Astrocyte of the cerebellum (primary cell): ENCODE measurements around the gene TAB3.
A peak's percentile ranks its signal among the peaks of the same experiment; 100 is the strongest.

Experiments used
- DNase-seq: peaks from one replicate; pipeline ENCODE4 v3.0.0-alpha.2; 2011; ENCODE audit warnings: low read depth
- H3K4me3 ChIP-seq: 2 replicates; pipeline ENCODE4 v1.5.1; 2011; ENCODE audit warnings: mild to moderate bottlenecking, low read depth, low read length, moderate library complexity
- in situ Hi-C: cut with HindIII; loops from 2 replicates; pipeline ENCODE4 v1.10.0; 2017; ENCODE audit warnings: low sequenced_read_pairs
- TF ChIP-seq, protein P1 (sequence below): IDR thresholded peaks from 2 replicates; pipeline ENCODE4 v1.5.1; 2012; ENCODE audit warnings: low read length, low read depth, moderate library complexity, mild to moderate bottlenecking; ENCODE audit errors: missing control alignments

Gene TAB3

DNA sequence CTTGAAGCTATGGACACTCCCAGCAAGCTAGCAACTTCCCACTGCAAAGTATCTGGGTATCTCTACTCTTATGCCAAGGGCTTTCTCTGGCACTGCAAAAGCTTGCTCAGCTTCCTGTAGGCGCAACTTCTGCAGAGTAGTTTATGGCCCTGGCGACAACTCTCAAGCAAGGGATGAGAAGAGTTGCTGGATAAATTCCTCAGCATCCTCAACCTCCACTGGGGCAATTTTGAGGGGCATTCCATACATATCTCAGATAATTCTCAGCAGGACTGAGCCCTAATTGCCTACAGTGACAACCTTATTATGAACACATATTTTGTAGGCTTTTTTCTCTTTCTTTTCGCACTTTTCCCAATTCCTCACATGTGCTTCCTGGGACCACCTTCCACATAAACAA lies 31.2 kb upstream of the TAB3 start:
- no peak overlapping the region for H3K4me3 ChIP-seq
- DNase-seq: no peak
- in situ Hi-C loops: no loop called here
- TF ChIP-seq, protein P1, sequence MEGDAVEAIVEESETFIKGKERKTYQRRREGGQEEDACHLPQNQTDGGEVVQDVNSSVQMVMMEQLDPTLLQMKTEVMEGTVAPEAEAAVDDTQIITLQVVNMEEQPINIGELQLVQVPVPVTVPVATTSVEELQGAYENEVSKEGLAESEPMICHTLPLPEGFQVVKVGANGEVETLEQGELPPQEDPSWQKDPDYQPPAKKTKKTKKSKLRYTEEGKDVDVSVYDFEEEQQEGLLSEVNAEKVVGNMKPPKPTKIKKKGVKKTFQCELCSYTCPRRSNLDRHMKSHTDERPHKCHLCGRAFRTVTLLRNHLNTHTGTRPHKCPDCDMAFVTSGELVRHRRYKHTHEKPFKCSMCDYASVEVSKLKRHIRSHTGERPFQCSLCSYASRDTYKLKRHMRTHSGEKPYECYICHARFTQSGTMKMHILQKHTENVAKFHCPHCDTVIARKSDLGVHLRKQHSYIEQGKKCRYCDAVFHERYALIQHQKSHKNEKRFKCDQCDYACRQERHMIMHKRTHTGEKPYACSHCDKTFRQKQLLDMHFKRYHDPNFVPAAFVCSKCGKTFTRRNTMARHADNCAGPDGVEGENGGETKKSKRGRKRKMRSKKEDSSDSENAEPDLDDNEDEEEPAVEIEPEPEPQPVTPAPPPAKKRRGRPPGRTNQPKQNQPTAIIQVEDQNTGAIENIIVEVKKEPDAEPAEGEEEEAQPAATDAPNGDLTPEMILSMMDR: no peak

DNA sequence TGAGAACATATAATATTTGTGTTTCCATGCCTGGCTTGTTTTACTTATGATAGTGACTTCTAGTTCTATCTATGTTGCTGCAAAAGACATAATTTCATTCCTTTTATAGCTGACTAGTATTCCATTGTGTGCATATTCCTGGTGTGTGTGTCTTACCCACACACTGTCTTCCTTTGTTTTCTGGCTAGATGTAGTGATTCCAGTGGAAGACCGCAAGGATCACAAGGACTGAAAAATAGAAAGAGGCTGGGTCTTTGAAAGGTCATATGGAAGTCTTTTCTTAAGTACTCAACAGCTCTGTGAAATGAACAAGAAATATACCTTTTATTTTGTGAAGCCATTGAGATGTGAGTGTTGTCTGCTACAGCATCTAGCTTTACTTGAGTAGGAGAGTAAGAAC lies 29.4 kb upstream of the TAB3 start:
- DNase-seq: no peak
- in situ Hi-C loops: no loop called here
- TF ChIP-seq, protein P1: no peak
- no peak overlapping the region for H3K4me3 ChIP-seq

DNA sequence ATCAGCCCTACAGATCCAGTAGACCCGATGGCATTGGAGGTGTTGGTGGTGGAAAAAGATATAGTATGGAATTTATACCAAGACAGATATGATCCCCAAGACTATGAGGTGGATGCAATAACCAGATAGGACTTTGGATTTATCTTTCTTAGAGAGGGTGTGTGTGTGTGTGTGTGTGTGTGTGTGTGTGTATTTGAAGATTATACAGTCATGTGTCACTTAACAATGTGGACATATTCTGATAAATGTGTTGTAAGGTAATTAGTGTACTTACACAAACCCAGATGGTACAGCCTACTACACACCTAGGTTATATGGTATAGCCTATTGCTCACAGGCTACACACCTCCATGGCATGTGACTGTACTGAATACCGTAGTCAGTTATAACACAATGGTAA lies 24.4 kb upstream of the TAB3 start:
- TF ChIP-seq, protein P1: no peak
- H3K4me3 ChIP-seq: no peak overlapping the region
- in situ Hi-C loops: no loop called here

DNA sequence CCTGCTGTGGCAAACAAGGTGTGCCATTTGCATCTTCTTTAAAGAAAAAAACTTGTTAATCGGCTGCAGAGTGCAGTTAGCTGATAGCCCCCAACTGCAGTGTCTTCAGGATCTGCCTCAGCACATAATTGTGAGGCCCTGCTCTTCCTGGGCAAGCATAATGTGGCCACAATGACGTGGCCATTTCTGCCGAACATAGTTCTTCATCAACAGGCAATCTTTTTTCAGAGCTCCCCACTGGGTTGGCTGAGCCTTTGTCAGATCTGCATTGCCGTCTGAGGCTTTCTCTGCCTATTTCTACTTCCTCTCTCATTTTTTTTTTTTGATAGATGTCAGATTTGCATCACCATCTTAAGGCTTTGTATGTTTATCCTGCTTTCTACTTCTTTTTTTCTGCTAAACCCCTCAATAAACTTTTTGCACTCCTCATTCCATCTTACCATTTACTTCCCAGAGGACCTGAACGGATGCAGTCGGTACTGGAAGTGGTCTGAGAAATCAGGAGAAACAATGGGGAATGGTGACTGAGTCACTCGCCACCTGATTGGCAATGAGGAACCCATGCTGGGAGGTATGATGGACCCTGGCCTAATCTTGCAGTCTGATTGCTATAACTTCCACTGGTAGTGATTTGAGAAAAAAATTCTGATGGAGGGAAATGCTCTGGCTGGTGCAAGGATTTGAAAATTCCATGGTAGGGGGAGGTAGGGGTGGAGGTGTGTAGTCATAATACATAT lies 21.2 kb upstream of the TAB3 start:
- TF ChIP-seq, protein P1: no peak
- H3K4me3 ChIP-seq: no peak overlapping the region
- in situ Hi-C loops: no loop called here
- DNase-seq: peak; percentile 51

More for the DNA sequence above, 24.4 kb upstream of the TAB3 start:
- no peak for DNase-seq

DNA sequence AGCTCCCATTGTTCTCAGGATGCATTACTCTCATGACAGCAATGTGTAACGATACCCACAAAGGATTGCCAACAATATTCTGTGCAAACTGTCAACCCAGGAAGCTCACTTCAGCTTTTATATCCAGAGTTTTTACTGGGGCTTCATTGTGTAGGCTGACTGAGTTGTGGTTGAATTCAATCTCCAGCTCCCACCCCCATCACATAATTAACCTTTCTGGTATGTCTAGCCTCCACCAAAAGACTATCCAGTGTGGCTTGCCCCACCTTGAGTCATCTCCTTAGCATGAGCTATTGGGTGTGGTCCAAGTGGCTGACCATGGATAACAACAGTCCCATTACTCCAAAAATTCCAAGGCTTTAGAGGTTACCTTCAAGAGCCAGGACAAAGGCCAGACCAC lies 17.7 kb upstream of the TAB3 start:
- TF ChIP-seq, protein P1: no peak
- H3K4me3 ChIP-seq: no peak overlapping the region
- peak; percentile 86 for DNase-seq
- in situ Hi-C loops: no loop called here

DNA sequence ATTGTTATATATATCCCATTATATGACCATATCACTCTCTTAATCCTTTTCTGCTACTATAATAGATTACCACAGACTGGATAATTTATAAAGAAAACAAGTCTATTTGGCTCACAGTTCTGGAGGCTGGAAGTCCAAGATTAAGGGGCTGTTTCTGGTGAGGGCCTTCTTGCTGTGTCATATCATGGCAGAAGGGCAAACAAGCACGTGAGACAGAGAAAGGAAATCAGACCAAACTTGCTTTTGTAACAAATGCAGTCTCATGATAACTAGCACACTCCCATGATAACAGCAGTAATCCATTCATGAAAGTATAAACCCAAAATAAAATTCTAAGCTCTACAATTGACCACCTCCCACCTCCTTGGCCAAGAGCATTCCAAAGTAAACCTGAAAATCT lies 16.3 kb upstream of the TAB3 start:
- TF ChIP-seq, protein P1: no peak
- DNase-seq: no peak
- in situ Hi-C loops: no loop called here
- H3K4me3 ChIP-seq: no peak overlapping the region
